DOHH2 (cell line): ENCODE data around the gene FAM118A.

ENCODE experiments used
- CTCF ChIP-seq: fragments of 200-600 bp; sonication (generic); IDR thresholded peaks from one replicate; pipeline ENCODE4 v1.5.1; 2014; ENCODE audit warnings: antibody characterized with exemption, mild to moderate bottlenecking, low read depth, low read length; ENCODE audit not compliant: poor library complexity, severe bottlenecking
- EZH2phosphoT487 ChIP-seq: fragments of 200-600 bp; sonication (generic); IDR thresholded peaks from 2 replicates; pipeline ENCODE4 v1.6.1; 2017; ENCODE audit warnings: borderline replicate concordance, mild to moderate bottlenecking, antibody characterized with exemption, low read length, moderate library complexity, mixed read lengths

- no peak for TF ChIP-seq CTCF
- TF ChIP-seq EZH2phosphoT487 = no peak
These were observed 40.2 kb downstream of the FAM118A start for GRCh38 chr22:45349916-45350315.
